OCI-LY7 (cell line): ENCODE results near the gene TULP4.

ENCODE experiments used
- CTCF ChIP-seq: fragments of 200-600 bp; sonication (generic); conservative IDR thresholded peaks from 2 replicates; pipeline ENCODE4 v1.5.1; 2014; ENCODE audit warnings: mild to moderate bottlenecking, antibody characterized with exemption, low read length, moderate library complexity, mixed read lengths
- EZH2phosphoT487 ChIP-seq: fragments of 200-600 bp; sonication (generic); IDR thresholded peaks from 2 replicates; pipeline ENCODE4 v1.6.1; 2018; ENCODE audit warnings: low read depth, borderline replicate concordance, mild to moderate bottlenecking, mixed run types, antibody characterized with exemption, low read length, moderate library complexity, mixed read lengths

- TF ChIP-seq CTCF (no peak), EZH2phosphoT487 (no peak)
Measured at GRCh38 chr6:158384671-158385110, 72.4 kb downstream of the TULP4 start.
